Measurements from ENCODE around the gene TMEM40. TPM values are rescaled to one million over a fixed set of nuclear protein-coding genes. Genes with fewer than 3 reads are reported as not detected.

Gene TMEM40
- total and polyA plus RNA-seq, 2 donors (not counting 1 experiment from before 2014, with no cell fraction given): 0.33 TPM; not detected in 1

DNA sequence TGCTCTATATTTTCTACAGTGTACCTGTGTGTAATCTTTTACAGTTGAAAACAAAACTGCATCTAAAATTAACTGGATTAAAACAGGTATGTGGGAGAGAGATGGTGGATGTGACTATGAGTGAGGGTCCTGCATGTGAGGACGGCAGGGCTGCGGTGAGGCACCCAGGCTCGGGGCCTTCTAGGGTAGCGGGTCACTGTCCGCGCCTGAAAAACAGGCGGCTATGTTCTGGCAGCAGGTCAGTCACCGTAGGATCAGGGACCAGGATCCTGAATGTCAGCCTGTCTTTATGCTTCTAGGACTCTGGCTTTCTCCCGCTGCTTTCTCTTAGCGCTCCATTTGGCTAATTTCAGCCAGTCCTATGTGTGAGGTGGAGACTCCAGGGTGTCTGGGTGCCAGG lies 12.6 kb downstream of the TMEM40 start:
- H4K20me1 ChIP-seq (ENCODE audit: control insufficient read depth, insufficient read depth, low read length, poor library complexity, severe bottlenecking): no peaks in the 10 kb centered on the region
- no peak overlapping the region for H3K4me3 ChIP-seq (ENCODE audit: control extremely low read depth in 1 of 5, extremely low read depth in 1 of 5, insufficient read depth in 1 of 5, low read depth in 2 of 5, low read length in 4 of 5)
- no peak overlapping the region for H3K4me3 Mint-ChIP-seq
- H3K4me1 ChIP-seq (ENCODE audit: control insufficient read depth in 2 of 2, insufficient read depth in 2 of 2, low read length in 2 of 2): peaks cover 22 to 24% of the 10 kb centered on the region in 2 donors
- H3K36me3 ChIP-seq (replicated peaks in 1 of 2; ENCODE audit: control extremely low read depth in 1 of 2, control insufficient read depth in 1 of 2, extremely low read depth in 1 of 2, insufficient read depth in 2 of 2, low read length in 1 of 2): no peaks in the 10 kb centered on the region
- no peaks in the 10 kb centered on the region for H3K9me3 ChIP-seq (ENCODE audit: control extremely low read depth in 1 of 3, control insufficient read depth in 2 of 3, insufficient read depth in 1 of 3, low read length in 2 of 3)
- intact Hi-C loops (cut with micrococcal nuclease): no loop called here
- no peak overlapping the region for H3K9ac ChIP-seq (ENCODE audit: low read length)
- no peak overlapping the region for H3K4me2 ChIP-seq (replicated peaks; ENCODE audit: low read depth, low read length, poor library complexity, severe bottlenecking)
- peaks cover 0 to 13% (median 0%) of the 10 kb centered on the region in 4 experiments for H3K27me3 ChIP-seq (replicated peaks in 1 of 4; ENCODE audit: control extremely low read depth in 1 of 4, control insufficient read depth in 3 of 4, insufficient read depth in 4 of 4, low read length in 3 of 4)
- H3K27ac ChIP-seq (ENCODE audit: low read length in 2 of 2): no peak overlapping the region
- H2AFZ ChIP-seq (ENCODE audit: insufficient read depth, low read depth, low read length, poor library complexity, severe bottlenecking): no peak overlapping the region
- ChIA-PET CTCF (no interaction called here), POLR2A (no interaction called here)
- no peaks in the 10 kb centered on the region for H3K79me2 ChIP-seq (ENCODE audit: control insufficient read depth, insufficient read depth, low read length)
- DNase-seq (no peak), ATAC-seq (ENCODE audit: low read depth) (no peak)
- peaks cover 11% of the 10 kb centered on the region for H3K27me3 Mint-ChIP-seq
- 96% methylated on average over 10 of the region's 10 CpGs for WGBS (ENCODE audit: insufficient coverage)
- H3K4me1 Mint-ChIP-seq: peaks cover 25% of the 10 kb centered on the region
- TF ChIP-seq EZH2 (IDR thresholded peaks at IDR 0.05; ENCODE audit: borderline replicate concordance, insufficient read depth, low read depth, low read length, poor library complexity, severe bottlenecking): no peak
- TF ChIP-seq, protein P1, sequence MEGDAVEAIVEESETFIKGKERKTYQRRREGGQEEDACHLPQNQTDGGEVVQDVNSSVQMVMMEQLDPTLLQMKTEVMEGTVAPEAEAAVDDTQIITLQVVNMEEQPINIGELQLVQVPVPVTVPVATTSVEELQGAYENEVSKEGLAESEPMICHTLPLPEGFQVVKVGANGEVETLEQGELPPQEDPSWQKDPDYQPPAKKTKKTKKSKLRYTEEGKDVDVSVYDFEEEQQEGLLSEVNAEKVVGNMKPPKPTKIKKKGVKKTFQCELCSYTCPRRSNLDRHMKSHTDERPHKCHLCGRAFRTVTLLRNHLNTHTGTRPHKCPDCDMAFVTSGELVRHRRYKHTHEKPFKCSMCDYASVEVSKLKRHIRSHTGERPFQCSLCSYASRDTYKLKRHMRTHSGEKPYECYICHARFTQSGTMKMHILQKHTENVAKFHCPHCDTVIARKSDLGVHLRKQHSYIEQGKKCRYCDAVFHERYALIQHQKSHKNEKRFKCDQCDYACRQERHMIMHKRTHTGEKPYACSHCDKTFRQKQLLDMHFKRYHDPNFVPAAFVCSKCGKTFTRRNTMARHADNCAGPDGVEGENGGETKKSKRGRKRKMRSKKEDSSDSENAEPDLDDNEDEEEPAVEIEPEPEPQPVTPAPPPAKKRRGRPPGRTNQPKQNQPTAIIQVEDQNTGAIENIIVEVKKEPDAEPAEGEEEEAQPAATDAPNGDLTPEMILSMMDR (IDR thresholded peaks at IDR 0.05): no peak
- no peak overlapping the region for H3K27ac Mint-ChIP-seq
- H3K9me3 Mint-ChIP-seq (ENCODE audit: insufficient read depth): no peaks in the 10 kb centered on the region

DNA sequence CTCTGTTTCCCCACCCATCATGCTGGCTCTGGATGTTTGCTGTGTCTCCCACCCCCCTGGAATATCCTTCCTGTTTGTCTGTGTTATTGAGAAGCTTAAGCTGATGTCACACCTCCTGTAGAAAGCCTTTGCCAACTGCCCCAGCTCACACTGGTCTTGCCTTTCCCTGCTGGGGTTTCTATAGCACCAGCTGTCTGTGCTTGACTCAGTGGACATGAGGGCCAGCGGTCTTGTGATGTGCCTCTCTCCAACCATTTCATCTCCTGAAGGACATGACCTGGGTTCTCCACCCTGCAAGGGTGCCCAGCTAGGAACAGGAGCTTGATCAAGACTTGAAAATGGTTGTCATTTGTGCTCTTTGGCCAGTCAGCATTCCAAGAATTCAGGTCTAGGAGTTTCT lies 14.7 kb downstream of the TMEM40 start:
- H3K27me3 ChIP-seq (replicated peaks in 1 of 4; ENCODE audit: control extremely low read depth in 1 of 4, control insufficient read depth in 3 of 4, insufficient read depth in 4 of 4, low read length in 3 of 4): peaks cover 0 to 13% (median 0%) of the 10 kb centered on the region in 4 experiments
- H3K4me2 ChIP-seq (replicated peaks; ENCODE audit: low read depth, low read length, poor library complexity, severe bottlenecking): no peak overlapping the region
- POLR2A ChIA-PET: no interaction called here
- WGBS (ENCODE audit: insufficient coverage): 100% methylated on average over 1 of the region's 1 CpG
- intact Hi-C loops (cut with micrococcal nuclease): no loop called here
- peaks cover 8% of the 10 kb centered on the region for H3K4me1 Mint-ChIP-seq
- H3K36me3 ChIP-seq (replicated peaks in 1 of 2; ENCODE audit: control extremely low read depth in 1 of 2, control insufficient read depth in 1 of 2, extremely low read depth in 1 of 2, insufficient read depth in 2 of 2, low read length in 1 of 2): no peaks in the 10 kb centered on the region
- no peak overlapping the region for H3K4me3 Mint-ChIP-seq
- TF ChIP-seq, protein P1 (IDR thresholded peaks at IDR 0.05): no peak
- TF ChIP-seq EZH2 (IDR thresholded peaks at IDR 0.05; ENCODE audit: borderline replicate concordance, insufficient read depth, low read depth, low read length, poor library complexity, severe bottlenecking): no peak
- no peak overlapping the region for H3K4me3 ChIP-seq (ENCODE audit: control extremely low read depth in 1 of 5, extremely low read depth in 1 of 5, insufficient read depth in 1 of 5, low read depth in 2 of 5, low read length in 4 of 5)
- no peaks in the 10 kb centered on the region for H3K9me3 ChIP-seq (ENCODE audit: control extremely low read depth in 1 of 3, control insufficient read depth in 2 of 3, insufficient read depth in 1 of 3, low read length in 2 of 3)
- CTCF ChIA-PET: no interaction called here
- H3K9me3 Mint-ChIP-seq (ENCODE audit: insufficient read depth): no peaks in the 10 kb centered on the region
- no peaks in the 10 kb centered on the region for H3K79me2 ChIP-seq (ENCODE audit: control insufficient read depth, insufficient read depth, low read length)
- no peak for ATAC-seq (ENCODE audit: low read depth)
- no peak overlapping the region for H3K9ac ChIP-seq (ENCODE audit: low read length)
- H3K27ac Mint-ChIP-seq: no peak overlapping the region
- no peak for DNase-seq
- H2AFZ ChIP-seq (ENCODE audit: insufficient read depth, low read depth, low read length, poor library complexity, severe bottlenecking): no peak overlapping the region
- no peaks in the 10 kb centered on the region for H4K20me1 ChIP-seq (ENCODE audit: control insufficient read depth, insufficient read depth, low read length, poor library complexity, severe bottlenecking)
- no peak overlapping the region for H3K27ac ChIP-seq (ENCODE audit: low read length in 2 of 2)
- H3K4me1 ChIP-seq (ENCODE audit: control insufficient read depth in 2 of 2, insufficient read depth in 2 of 2, low read length in 2 of 2): peaks cover 8% of the 10 kb centered on the region in 2 donors
- peaks cover 16% of the 10 kb centered on the region for H3K27me3 Mint-ChIP-seq

All from B cell (primary cell).